ENCODE data around the gene DNALI1. TPM values are rescaled to one million over a fixed set of nuclear protein-coding genes. Genes with fewer than 3 reads are reported as not detected.

Gene DNALI1
- total RNA-seq, 2 donors from 2014 or later = 3.9 to 6.1 TPM

DNA sequence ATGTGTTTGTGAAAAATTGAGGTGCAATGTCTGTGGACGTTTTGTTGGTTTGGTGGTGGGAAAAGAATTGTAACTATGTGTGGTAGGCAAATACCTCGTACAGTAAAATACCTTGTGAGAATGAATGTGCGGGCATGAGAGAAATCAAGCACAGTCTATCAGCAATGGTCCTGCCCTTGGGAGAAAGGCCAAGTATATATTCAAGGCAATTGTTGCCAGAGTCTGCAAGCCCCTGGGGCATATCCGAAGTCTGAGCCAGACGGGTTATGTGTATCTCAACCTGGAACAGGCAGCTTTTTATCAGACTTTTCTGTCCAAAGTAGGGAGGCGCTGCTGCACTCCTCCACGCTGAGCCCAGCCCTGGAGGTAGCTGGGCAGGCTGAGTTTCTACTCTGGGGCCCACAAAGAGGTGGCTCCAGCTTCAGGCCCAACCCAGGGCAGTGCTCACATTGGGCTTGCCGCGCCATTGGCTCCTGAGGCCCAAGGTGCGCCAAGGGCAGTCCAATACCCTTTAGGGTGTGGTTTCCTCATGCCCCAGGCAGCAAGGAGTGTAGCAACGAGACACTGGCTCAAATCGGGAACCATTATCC is 48.4 kb downstream of the DNALI1 start:
- TF ChIP-seq, protein P1, sequence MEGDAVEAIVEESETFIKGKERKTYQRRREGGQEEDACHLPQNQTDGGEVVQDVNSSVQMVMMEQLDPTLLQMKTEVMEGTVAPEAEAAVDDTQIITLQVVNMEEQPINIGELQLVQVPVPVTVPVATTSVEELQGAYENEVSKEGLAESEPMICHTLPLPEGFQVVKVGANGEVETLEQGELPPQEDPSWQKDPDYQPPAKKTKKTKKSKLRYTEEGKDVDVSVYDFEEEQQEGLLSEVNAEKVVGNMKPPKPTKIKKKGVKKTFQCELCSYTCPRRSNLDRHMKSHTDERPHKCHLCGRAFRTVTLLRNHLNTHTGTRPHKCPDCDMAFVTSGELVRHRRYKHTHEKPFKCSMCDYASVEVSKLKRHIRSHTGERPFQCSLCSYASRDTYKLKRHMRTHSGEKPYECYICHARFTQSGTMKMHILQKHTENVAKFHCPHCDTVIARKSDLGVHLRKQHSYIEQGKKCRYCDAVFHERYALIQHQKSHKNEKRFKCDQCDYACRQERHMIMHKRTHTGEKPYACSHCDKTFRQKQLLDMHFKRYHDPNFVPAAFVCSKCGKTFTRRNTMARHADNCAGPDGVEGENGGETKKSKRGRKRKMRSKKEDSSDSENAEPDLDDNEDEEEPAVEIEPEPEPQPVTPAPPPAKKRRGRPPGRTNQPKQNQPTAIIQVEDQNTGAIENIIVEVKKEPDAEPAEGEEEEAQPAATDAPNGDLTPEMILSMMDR (IDR thresholded peaks at IDR 0.05) = no peak
- no peak overlapping the region for H3K27ac ChIP-seq

DNA sequence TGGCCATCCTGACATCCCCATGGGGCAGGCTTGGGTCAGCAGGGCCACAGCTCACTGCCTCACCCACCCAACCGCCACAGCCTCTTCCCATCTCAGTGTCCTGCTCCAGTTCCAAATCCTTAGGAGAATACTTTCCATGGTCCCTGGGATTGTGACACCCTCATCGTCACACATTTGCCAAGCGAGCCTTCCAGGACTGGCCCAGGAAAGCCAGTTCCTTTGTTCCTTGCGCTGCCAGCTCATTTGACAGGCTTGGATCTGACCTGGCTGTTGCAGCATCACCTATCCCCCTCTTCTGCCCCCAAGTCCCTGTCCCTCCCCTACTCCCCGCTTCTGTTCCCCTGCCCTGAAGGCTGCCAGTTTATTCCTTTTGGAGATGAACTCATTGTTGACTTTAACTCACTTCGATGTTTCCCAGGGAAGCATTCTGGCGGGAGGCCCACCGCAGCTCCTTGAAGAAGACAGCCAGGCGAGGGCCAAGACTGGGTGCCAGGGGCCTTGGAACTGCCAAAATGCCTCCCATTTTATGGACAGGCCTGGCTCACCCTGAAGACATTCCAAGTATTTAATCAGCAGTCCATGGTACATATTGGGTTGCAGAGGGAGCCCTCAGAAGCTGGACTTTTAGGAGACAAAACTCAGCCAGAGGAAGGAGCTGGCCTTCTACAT is 49.2 kb downstream of the DNALI1 start:
- no peaks in the 10 kb centered on the region for H3K9me3 ChIP-seq
- TF ChIP-seq, protein P1 (IDR thresholded peaks at IDR 0.05) = no peak
- H3K36me3 ChIP-seq = no peaks in the 10 kb centered on the region
- H3K4me3 ChIP-seq = no peak overlapping the region
- no peak for DNase-seq (ENCODE audit: low spot score)
- no peaks in the 10 kb centered on the region for H3K27me3 ChIP-seq
- H3K27ac ChIP-seq = no peak overlapping the region
- H3K4me1 ChIP-seq = no peaks in the 10 kb centered on the region

More for the DNA sequence above, 48.4 kb downstream of the DNALI1 start:
- Histone ChIP-seq H3K4me1 (no peaks in the 10 kb centered on the region), H3K9me3 (no peaks in the 10 kb centered on the region), H3K4me3 (no peak overlapping the region), H3K27me3 (no peaks in the 10 kb centered on the region), H3K36me3 (no peaks in the 10 kb centered on the region)
- no peak for DNase-seq (ENCODE audit: low spot score)

DNA sequence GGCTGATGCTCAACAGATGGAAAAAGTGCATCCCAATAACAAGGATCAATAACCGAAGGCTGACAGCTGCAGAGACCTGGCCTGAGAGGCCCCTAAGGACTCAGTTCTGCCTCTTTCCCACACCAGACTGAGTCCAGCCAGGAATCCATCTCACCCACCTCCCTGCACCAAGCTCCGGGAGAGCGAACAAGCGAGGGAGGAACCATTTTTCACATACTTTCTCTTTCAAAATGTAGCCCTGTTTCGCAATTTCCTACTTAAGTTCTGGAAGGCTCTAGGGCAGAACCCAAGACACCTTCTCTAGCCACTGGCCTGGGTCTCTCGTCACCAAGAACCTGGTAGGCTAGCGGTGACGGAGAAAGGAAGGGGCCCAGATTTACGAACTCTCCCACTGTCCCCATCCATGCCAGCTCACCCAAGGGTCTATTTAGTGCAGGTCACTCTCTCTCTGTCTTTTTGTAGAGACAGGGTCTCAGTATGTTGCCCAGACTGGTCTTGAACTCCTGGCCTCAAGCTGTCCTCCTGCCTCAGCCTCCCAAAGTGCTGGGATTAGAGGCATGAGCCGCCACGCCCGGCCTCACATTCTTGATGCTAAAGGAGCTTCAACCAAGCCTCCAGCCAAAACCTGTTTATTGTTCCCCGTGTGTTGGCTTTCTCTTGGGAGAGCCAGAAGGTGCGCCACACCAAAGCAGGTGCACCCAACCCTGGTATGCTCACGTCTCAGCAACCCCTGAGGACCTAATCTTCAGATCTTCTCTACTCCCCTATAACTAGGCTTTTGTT is 49.9 kb downstream of the DNALI1 start:
- H3K27me3 ChIP-seq = no peaks in the 10 kb centered on the region
- no peak overlapping the region for H3K4me3 ChIP-seq

DNA sequence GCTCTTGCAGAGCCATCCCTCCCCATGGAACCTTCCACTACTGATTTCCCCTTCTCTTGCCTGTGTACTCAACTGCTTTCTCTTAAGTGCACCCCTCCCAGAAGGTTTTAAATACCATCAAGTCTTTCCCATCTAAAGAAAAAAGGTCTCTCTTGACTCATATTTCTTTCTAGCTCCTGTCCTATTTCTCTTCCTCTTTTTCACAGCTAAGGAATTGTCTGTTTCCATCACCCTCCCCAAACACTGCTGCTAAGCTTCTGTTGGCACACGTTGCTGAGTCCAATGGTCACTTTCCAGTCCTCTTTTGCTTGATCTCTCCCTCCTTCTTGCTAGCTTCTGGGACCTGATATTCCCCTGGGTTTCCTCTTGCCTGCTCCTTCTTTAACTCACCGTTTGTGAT is 52.3 kb downstream of the DNALI1 start:
- no peak for DNase-seq (ENCODE audit: low spot score)
- Histone ChIP-seq H3K4me3 (no peak overlapping the region), H3K9me3 (no peaks in the 10 kb centered on the region), H3K36me3 (no peaks in the 10 kb centered on the region), H3K27ac (no peak overlapping the region), H3K27me3 (no peaks in the 10 kb centered on the region), H3K4me1 (no peaks in the 10 kb centered on the region)
- TF ChIP-seq, protein P1 (IDR thresholded peaks at IDR 0.05) = no peak

More for the DNA sequence above, 49.9 kb downstream of the DNALI1 start:
- Histone ChIP-seq H3K36me3 (no peaks in the 10 kb centered on the region), H3K27ac (no peak overlapping the region), H3K4me1 (no peaks in the 10 kb centered on the region), H3K9me3 (no peaks in the 10 kb centered on the region)
- DNase-seq (ENCODE audit: low spot score) = no peak
- TF ChIP-seq, protein P1 (IDR thresholded peaks at IDR 0.05) = no peak

DNA sequence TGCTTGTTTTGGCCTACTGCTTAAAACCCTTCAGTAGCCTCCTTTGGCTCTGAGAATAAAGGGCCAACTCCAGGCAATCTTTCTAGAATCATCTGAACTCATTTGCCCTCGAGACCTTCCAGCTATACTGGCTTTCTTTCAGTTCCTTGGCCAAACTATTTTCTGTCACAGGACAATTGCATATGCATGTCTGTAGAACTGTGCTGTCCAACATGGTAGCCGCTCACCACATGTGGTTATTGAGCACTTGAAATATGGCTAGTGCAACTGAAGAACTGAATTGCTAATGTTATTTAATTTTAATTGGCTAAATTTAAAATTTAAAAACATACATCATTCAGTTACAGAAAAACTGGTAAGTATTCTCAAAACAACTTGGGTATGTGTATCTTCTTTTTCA is 53.3 kb downstream of the DNALI1 start:
- Histone ChIP-seq H3K27me3 (no peaks in the 10 kb centered on the region), H3K4me1 (no peaks in the 10 kb centered on the region), H3K27ac (no peak overlapping the region), H3K36me3 (no peaks in the 10 kb centered on the region), H3K4me3 (no peak overlapping the region), H3K9me3 (no peaks in the 10 kb centered on the region)
- TF ChIP-seq, protein P1 (IDR thresholded peaks at IDR 0.05) = no peak
- no peak for DNase-seq (ENCODE audit: low spot score)

All from right atrium auricular region (tissue), 2 donors.